ENCODE data around the gene CTDSPL. TPM values are rescaled to one million over a fixed set of nuclear protein-coding genes. Genes with fewer than 3 reads are reported as not detected.

CTDSPL gene
- total RNA-seq, 1 experiment from 2014 or later = 34.4 TPM

- H3K27ac ChIP-seq (ENCODE audit: low read depth, low read length) = no peak overlapping the region
- no peak overlapping the region for H2AFZ ChIP-seq (ENCODE audit: low read depth, low read length, poor library complexity, severe bottlenecking)
- ChIA-PET RAD21 (ENCODE audit: low non-redundant PET in 1 of 2, low total read pairs in 2 of 2, uncharacterized antibody in 2 of 2, unreplicated experiment in 2 of 2) (no interaction called here), CTCF (interaction anchor here (2.9 kb wide), 1 partner anchor 12 kb away, joined by 9 read pairs; no protein-coding TSS in a partner anchor), POLR2A (no interaction called here)
- H3K9ac ChIP-seq (ENCODE audit: low read length) = no peak overlapping the region
- H3K79me2 ChIP-seq (ENCODE audit: insufficient read depth, low read length) = no peaks in the 10 kb centered on the region
- H3K27me3 ChIP-seq (ENCODE audit: insufficient read depth, low read length) = no peaks in the 10 kb centered on the region
- H3K36me3 ChIP-seq (ENCODE audit: control insufficient read depth in 1 of 2, insufficient read depth in 2 of 2, low read length in 2 of 2) = no peaks in the 10 kb centered on the region
- no peak overlapping the region for H3K4me2 ChIP-seq (ENCODE audit: low read length)
- H4K20me1 ChIP-seq (ENCODE audit: insufficient read depth) = 0 out of 2 replicates have a peak, but pooled peaks cover 5% of the 10 kb centered on the region
- no TSS peak for BruUV-seq (replicated peaks)
- H3K4me1 ChIP-seq (ENCODE audit: control insufficient read depth in 1 of 2, insufficient read depth in 2 of 2, low read length in 2 of 2) = no peaks in the 10 kb centered on the region
- no peaks in the 10 kb centered on the region for H3K9me3 ChIP-seq (ENCODE audit: control insufficient read depth in 1 of 2, insufficient read depth in 1 of 2, low read depth in 1 of 2, low read length in 2 of 2)
- H3K9me2 ChIP-seq (ENCODE audit: insufficient read depth) = no peaks in the 10 kb centered on the region
- ATAC-seq (no peak), DNase-seq (ENCODE audit: low read depth, low spot score) (no peak)
- H3K4me3 ChIP-seq (replicated peaks in 1 of 2; ENCODE audit: low read depth in 1 of 2, low read length in 2 of 2) = no peak overlapping the region
- intact Hi-C loops (cut with micrococcal nuclease) = no loop called here
- TF ChIP-seq RAD21 (IDR thresholded peaks at IDR 0.05; ENCODE audit: low read depth) (no peak), ZFX (IDR thresholded peaks at IDR 0.05) (no peak), CEBPB (IDR thresholded peaks at IDR 0.05; ENCODE audit: low read depth) (no peak), SP1 (IDR thresholded peaks at IDR 0.05; ENCODE audit: low read depth) (no peak), JUND (IDR thresholded peaks at IDR 0.05) (no peak), REST (IDR thresholded peaks at IDR 0.05; ENCODE audit: low read depth) (no peak), ELF1 (IDR thresholded peaks at IDR 0.05; ENCODE audit: borderline replicate concordance, low read depth) (no peak), SRF (IDR thresholded peaks at IDR 0.05; ENCODE audit: low read depth) (no peak), YY1 (IDR thresholded peaks at IDR 0.05; ENCODE audit: extremely low read depth, insufficient replicate concordance, low read depth, low read length) (no peak), CTCF (IDR thresholded peaks at IDR 0.05 in 2 of 3, conservative IDR thresholded peaks at IDR 0.05 in 1 of 3; ENCODE audit: borderline replicate concordance in 1 of 3, insufficient read depth in 1 of 3, low read depth in 2 of 3, low read length in 2 of 3) (no peak), TCF7L2 (IDR thresholded peaks at IDR 0.05; ENCODE audit: borderline replicate concordance, extremely low read depth, insufficient read depth, insufficient read length) (no peak), SIN3A (IDR thresholded peaks at IDR 0.05; ENCODE audit: low read depth) (no peak)
Observed at GRCh38 chr3:37963016-37963415, 101.3 kb downstream of the CTDSPL start.

Measured in HCT116 (cell line).